Caco-2 (cell line): Measurements from ENCODE around the gene DLX4. TPM values are rescaled to one million over a fixed set of nuclear protein-coding genes. Genes with fewer than 3 reads are reported as not detected.

Source experiments
- BruUV-seq: library from RNA; stranded (reverse); fragments of 400-500 nt; replicated peaks from 2 replicates; lab custom pipeline; 2021; lab: Mats Ljungman, UMichigan
- CTCF ChIA-PET: fragments of 300-600 bp; sonication (Branson Sonifier 250); formaldehyde crosslinking; loops from one replicate; lab custom pipeline; 2022; ENCODE audit warnings: antibody characterized with exemption; lab: Charles Lee
- POLR2A ChIA-PET: fragments of 300-600 bp; sonication (Branson Sonifier 250); formaldehyde crosslinking; loops from one replicate; lab custom pipeline; 2022; ENCODE audit warnings: antibody characterized with exemption; lab: Charles Lee
- DNase-seq, 2 experiments: peaks; one replicate each; pipeline versions ENCODE4 v3.0.0 to v3.0.0-alpha.2; 2020 to 2022
- H3K27me3 ChIP-seq: replicated peaks from 2 replicates; pipeline ENCODE4 v1.6.0; 2011; ENCODE audit warnings: low read length; ENCODE audit not compliant: control insufficient read depth, insufficient read depth
- H3K36me3 ChIP-seq: 2 replicates; pipeline ENCODE4 v1.5.1; 2011; ENCODE audit warnings: low read length; ENCODE audit not compliant: control insufficient read depth, insufficient read depth
- H3K4me1 ChIP-seq: fragments of 250-450 bp; sonication (Bioruptor Pico); 2 replicates; pipeline ENCODE4 v1.5.1; 2020; ENCODE audit warnings: mild to moderate bottlenecking
- H3K4me3 ChIP-seq: 2 replicates; pipeline ENCODE4 v1.5.1; 2011; ENCODE audit warnings: low read depth, mild to moderate bottlenecking, control low read depth, low read length
- H3K9me3 ChIP-seq: fragments of 250-450 bp; sonication (Bioruptor Pico); 2 replicates; pipeline ENCODE4 v1.5.1; 2020; ENCODE audit warnings: mild to moderate bottlenecking, moderate library complexity
- H3K27ac Mint-ChIP-seq: one replicate; pipeline ENCODE4 v1.8.0; 2022; ENCODE audit warnings: mixed read lengths; ENCODE audit not compliant: unreplicated experiment
- H3K27me3 Mint-ChIP-seq: one replicate; pipeline ENCODE4 v1.8.0; 2022; ENCODE audit warnings: mixed read lengths; ENCODE audit not compliant: insufficient read depth, unreplicated experiment
- H3K36me3 Mint-ChIP-seq: one replicate; pipeline ENCODE4 v1.8.0; 2022; ENCODE audit warnings: mild to moderate bottlenecking, mixed read lengths; ENCODE audit not compliant: insufficient read depth, unreplicated experiment
- H3K4me1 Mint-ChIP-seq: one replicate; pipeline ENCODE4 v1.8.0; 2022; ENCODE audit warnings: low read depth, mixed read lengths; ENCODE audit not compliant: unreplicated experiment
- H3K4me3 Mint-ChIP-seq: one replicate; pipeline ENCODE4 v1.8.0; 2022; ENCODE audit warnings: mild to moderate bottlenecking, moderate library complexity, mixed read lengths; ENCODE audit not compliant: unreplicated experiment
- H3K9me3 Mint-ChIP-seq: one replicate; pipeline ENCODE4 v1.8.0; 2022; ENCODE audit warnings: mixed read lengths; ENCODE audit not compliant: unreplicated experiment
- CTCF ChIP-seq, 2 experiments: fragments of 200-600 bp in 1 of 2; IDR thresholded peaks; 1 replicate in 1 of 2; 2 replicates in 1 of 2; pipeline versions ENCODE4 v1.5.1 to v1.8.0; 2011 to 2022; ENCODE audit warnings: antibody characterized with exemption in 1 of 2, control low read depth in 1 of 2, inconsistent platforms in 1 of 2, low read depth in 1 of 2, low read length in 1 of 2, mild to moderate bottlenecking in 1 of 2, moderate library complexity in 1 of 2; ENCODE audit not compliant: insufficient read depth in 1 of 2, severe bottlenecking in 1 of 2, unreplicated experiment in 1 of 2
- intact Hi-C: fragments of 100-400 bp; cut with micrococcal nuclease; formaldehyde crosslinking; loops from one replicate; pipeline ENCODE4 v1.10.0; 2022; ENCODE audit not compliant: unreplicated experiment
- total RNA-seq: library from RNA; stranded (reverse); gene quantifications from 2 replicates; pipeline ENCODE4 v1.2.3, GENCODE V29; 2022

Gene DLX4
- total RNA-seq, 1 experiment from 2014 or later, result 27.0 TPM

DNA sequence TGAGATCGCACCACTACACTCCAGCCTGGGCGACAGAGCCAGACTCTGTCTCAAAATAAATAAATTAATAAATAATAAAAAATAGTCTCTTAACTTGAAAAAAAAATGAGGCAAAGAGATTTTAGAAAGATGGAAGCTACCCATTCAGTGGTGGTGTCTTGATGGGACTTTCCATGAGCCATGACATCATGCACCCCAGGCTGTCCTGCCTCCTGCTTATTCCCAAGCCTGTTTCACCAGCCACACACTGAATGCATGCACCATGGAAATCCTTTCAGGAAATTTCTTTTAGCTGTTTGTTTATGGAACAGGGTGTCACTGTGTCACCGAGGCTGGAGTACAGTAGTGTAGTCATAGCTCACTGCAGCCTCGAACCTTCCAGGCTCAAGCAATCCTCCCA is 34.9 kb downstream of the DLX4 start:
- H3K27me3 Mint-ChIP-seq, result peaks cover 22% of the 10 kb centered on the region
- H3K4me3 ChIP-seq, result no peak overlapping the region
- H3K4me1 Mint-ChIP-seq, result no peaks in the 10 kb centered on the region
- CTCF ChIA-PET, result no interaction called here
- H3K4me1 ChIP-seq, result no peaks in the 10 kb centered on the region
- intact Hi-C loops, result no loop called here
- TF ChIP-seq CTCF (IDR thresholded peaks at IDR 0.05; ENCODE audit: insufficient read depth in 1 of 2, low read depth in 1 of 2, low read length in 1 of 2, severe bottlenecking in 1 of 2, unreplicated experiment in 1 of 2), result no peak
- H3K27ac Mint-ChIP-seq, result no peak overlapping the region
- H3K36me3 ChIP-seq, result no peaks in the 10 kb centered on the region
- H3K27me3 ChIP-seq, result no peaks in the 10 kb centered on the region
- POLR2A ChIA-PET, result no interaction called here
- no peak for DNase-seq
- H3K36me3 Mint-ChIP-seq, result no peaks in the 10 kb centered on the region
- H3K4me3 Mint-ChIP-seq, result no peak overlapping the region
- BruUV-seq, result no TSS peak
- peaks cover 6% of the 10 kb centered on the region for H3K9me3 Mint-ChIP-seq
- no peaks in the 10 kb centered on the region for H3K9me3 ChIP-seq

DNA sequence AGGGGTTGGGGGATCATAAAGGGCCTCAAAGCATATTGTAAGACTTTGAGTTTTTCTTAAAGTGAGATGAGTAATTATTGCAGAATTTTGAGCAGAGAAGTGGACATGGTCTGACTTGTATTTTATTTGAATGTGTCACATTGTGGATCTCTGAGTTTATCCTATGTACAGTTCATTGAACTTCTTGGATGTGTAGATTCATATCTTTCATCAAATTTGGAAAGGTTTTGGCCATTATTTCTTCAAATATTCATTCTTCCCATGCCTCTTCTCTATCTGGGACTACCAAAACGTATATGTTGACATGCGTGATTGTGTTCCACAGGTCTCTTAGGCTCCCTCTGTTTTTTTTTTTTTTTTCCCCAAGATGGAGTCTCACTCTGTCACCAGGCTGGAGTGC is 40.3 kb downstream of the DLX4 start:
- Mint-ChIP-seq H3K9me3 (peaks cover 11% of the 10 kb centered on the region), H3K4me3 (no peak overlapping the region), H3K27ac (no peak overlapping the region), H3K36me3 (no peaks in the 10 kb centered on the region), H3K27me3 (peaks cover 12% of the 10 kb centered on the region), H3K4me1 (no peaks in the 10 kb centered on the region)
- no peaks in the 10 kb centered on the region for H3K27me3 ChIP-seq
- no peaks in the 10 kb centered on the region for H3K9me3 ChIP-seq
- H3K4me3 ChIP-seq, result no peak overlapping the region
- DNase-seq, result no peak
- no peaks in the 10 kb centered on the region for H3K4me1 ChIP-seq
- intact Hi-C loops, result no loop called here
- ChIA-PET CTCF (no interaction called here), POLR2A (no interaction called here)
- BruUV-seq, result no TSS peak
- no peak for TF ChIP-seq CTCF (IDR thresholded peaks at IDR 0.05; ENCODE audit: insufficient read depth in 1 of 2, low read depth in 1 of 2, low read length in 1 of 2, severe bottlenecking in 1 of 2, unreplicated experiment in 1 of 2)
- no peaks in the 10 kb centered on the region for H3K36me3 ChIP-seq

DNA sequence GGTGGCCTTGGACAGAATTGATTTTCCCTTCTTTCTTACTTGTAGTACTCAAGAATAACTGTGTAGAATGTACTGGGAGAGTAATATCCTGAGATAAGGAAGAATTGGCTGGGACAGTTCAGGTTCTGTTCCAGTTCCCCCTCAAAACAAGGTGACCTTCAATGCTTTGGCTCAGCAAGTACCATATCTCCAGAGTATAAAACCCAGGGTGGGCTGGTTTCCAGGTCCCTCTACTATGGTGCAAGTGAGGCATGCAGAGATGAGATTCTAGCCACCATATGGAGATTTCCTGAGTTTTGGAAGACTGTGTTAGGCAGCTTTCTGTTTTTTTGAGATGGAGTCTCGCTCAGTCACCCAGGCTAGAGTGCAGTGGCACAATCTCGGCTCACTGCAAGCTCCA is 44.1 kb downstream of the DLX4 start:
- ChIA-PET POLR2A (no interaction called here), CTCF (no interaction called here)
- no peaks in the 10 kb centered on the region for H3K36me3 ChIP-seq
- Mint-ChIP-seq H3K36me3 (no peaks in the 10 kb centered on the region), H3K4me3 (no peak overlapping the region), H3K4me1 (no peaks in the 10 kb centered on the region), H3K27me3 (peaks cover 4% of the 10 kb centered on the region), H3K9me3 (peaks cover 25% of the 10 kb centered on the region), H3K27ac (no peak overlapping the region)
- H3K4me1 ChIP-seq, result no peaks in the 10 kb centered on the region
- H3K4me3 ChIP-seq, result no peak overlapping the region
- DNase-seq, result no peak
- intact Hi-C loops, result no loop called here
- no peaks in the 10 kb centered on the region for H3K27me3 ChIP-seq
- H3K9me3 ChIP-seq, result no peaks in the 10 kb centered on the region
- TF ChIP-seq CTCF (IDR thresholded peaks at IDR 0.05; ENCODE audit: insufficient read depth in 1 of 2, low read depth in 1 of 2, low read length in 1 of 2, severe bottlenecking in 1 of 2, unreplicated experiment in 1 of 2), result no peak
- no TSS peak for BruUV-seq
